HG03103 (cell line): Measurements from ENCODE around the gene KRTAP3-3.
"Not testable (repeated sequence)": the region's sequence is repeated elsewhere in the genome, so short reads cannot be mapped to it uniquely, and the experiment has no call there.

Experiments used
- ATAC-seq: cut with Tn5 transposase; IDR thresholded peaks from one replicate; pipeline ENCODE4 v1.9.1; 2021; ENCODE audit warnings: low read depth; ENCODE audit not compliant: unreplicated experiment

Gene KRTAP3-3

DNA sequence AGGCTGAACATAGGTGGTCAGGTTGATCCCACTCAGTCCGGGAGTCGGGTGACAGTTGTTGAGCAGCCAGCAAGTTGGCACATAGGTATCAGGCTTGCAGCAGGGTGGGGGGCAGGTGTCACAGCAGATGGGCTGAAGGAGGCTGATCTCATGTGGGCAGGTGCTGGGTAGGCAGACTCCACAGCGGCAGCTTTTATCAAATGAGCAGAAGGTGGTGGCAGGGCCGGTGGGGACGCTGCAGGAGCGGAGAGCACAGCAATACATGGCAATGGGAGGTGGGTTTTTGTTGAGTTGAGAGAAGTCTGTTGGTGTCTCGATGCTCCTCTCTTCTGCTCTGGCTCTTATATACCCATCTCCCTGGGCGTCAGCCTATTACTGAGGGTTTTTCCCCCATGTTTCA is 14.8 kb upstream of the KRTAP3-3 start, which contains the start of gene KRTAP3-1:
KRTAP3-1 (minus strand) TSS at position 318 of the 400 bp plus-strand sequence; CDS start at position 264, 54 bp downstream.
- ATAC-seq = no peak

DNA sequence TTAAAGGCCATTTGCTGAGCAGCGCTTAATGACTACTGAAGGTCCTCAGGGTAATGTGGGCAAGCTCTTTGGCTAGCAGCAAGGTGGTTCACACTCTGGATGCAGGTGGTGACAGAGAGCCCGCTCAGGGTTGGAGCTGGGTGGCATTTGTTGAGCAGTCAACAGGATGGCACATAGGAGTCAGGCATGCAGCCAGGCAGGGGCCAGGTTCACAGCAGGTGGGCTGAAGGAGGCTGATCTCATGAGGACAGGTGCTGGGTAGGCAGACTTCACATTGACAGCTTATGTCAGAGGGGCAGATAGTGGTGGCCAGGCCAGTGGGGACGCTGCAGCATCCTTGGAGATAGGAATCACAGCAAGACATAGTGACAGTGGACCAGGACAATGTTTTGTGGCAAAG is 10.4 kb upstream of the KRTAP3-3 start:
- ATAC-seq = no peak

DNA sequence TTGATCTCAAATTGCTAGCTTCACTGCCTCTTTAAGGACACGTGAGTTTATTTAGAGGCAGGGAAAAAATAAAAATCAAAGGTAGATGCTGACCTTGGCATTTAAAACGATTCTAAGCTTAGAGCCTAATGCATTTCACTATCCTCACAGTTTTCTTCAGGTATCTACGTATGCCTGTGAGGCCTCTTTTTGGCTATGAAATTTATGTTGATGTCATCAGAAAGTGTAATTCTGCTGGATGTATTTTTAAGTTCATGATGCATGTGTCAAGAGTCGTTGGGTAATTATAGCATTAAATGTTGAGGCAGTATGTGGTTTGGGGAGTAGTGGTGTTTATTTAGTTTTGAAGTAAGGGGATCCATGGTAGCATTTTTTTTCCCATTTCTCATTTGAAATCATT is 10.0 kb upstream of the KRTAP3-3 start:
- no peak for ATAC-seq

DNA sequence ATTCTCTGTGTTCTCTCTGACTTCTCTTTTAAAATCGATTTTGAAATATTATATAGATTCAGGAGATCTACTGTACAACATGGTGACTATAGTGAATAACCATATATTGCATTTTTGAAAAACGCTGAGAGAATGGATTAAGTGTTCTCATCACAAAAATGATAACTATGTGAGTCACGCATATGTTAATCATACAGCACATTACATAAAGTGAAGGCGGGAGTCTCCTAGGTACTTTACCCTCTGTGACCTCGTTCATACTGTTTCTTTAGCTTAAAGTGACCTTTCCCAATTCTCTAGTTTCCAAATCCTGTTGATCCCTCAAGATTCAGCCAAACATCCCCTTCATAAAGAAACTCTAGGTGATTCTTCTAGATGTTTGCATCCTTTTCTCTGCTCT is 8.8 kb upstream of the KRTAP3-3 start:
- no peak for ATAC-seq

DNA sequence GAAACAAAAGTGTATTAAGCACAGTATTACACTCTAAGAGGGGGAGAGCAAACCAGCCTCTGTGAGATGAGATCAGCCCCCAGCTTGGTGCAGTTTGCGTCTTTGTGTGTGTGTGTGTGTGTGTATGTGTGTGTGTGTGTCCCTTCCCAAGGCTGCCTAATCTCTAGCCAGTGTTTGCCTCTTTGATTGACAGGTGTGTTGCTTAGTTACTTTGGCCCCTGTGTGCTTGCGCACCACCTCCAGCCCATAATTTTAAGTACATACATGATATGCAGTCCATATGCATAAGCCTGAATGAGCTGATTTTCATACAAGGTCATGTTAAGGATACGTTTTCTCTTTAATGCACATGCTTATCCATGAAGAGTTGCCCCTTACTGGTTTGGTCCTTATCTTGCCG is 7.8 kb upstream of the KRTAP3-3 start:
- ATAC-seq = no peak

DNA sequence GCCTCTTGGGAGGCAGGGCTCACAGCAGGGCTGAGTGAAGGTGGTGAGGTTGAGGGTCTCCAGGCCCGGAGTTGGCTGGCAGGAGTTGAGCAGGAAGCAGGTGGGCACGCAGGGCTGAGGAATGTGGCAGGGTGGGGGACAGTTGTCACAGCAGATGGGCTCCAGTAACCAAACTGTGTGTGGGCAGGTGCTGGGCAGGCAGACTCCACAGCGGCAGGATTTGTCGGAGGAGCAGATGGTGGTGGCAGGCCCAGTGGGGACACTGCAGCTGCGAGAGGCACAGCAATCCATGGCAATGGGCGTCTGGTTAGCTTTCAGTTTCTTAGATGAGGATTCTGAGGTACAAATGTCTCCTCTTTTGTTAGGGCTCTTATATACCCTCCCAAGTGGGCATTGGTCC is 5.6 kb upstream of the KRTAP3-3 start, which contains the start of gene KRTAP3-2:
KRTAP3-2 (minus strand) TSS at position 344 of the 400 bp plus-strand sequence; CDS start at position 291, 53 bp downstream.
- not testable (repeated sequence) for ATAC-seq

DNA sequence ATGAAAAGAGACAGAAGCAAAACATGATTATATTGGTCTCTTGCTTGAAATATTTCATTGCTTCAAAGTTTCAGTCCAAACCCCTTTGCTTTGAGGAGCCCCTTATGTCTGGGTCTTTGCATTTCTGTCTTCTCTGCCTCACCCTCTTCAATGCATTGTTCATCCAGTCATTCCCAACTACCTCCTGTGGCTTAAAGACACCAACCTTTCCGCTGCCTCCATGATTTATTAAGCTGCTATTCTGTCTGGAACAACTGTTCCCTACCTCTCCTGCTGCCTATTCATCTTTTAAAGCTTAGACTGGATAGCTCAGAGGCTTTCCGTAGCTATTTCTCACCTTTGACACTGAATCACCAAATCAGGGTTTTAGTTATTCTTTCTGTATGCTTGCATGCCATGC is 3.4 kb upstream of the KRTAP3-3 start:
- no peak for ATAC-seq

DNA sequence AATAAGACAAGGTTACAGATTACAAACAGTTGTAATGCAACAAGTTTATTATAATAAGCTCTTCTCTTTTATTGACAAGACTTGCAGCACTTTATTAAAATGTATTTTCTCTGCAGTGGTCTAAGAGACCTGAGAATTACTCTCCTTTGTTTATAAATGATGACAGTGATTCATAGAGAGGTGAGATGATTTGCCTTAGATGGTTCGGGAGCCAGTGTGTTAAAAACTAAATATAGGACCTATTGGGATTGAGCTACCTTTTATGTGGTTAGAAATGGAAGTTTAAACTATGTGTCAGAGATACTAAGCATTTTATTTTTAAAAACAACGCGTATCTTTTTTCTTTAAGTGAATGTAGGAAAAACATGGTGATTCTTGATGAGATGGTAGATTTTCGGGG is 2.9 kb upstream of the KRTAP3-3 start:
- ATAC-seq = no peak

DNA sequence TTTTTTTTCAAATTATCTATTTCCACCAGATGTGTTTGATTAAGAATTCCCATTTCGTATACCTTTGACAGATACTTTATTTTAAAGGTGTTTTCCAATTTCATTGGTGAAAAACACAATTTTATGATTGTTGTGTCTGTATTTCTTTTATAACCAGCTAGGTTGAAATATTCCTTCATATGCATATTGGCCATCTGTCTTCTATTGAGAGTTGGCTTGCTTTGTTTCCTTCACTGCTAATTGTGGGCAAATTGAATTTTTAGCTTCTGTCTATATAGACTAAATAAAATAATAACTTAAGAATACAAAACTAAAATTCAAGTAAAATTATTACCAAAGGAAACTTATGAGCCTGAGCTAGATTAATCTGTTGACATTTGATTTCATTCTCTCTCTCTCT is 1.2 kb upstream of the KRTAP3-3 start:
- no peak for ATAC-seq

DNA sequence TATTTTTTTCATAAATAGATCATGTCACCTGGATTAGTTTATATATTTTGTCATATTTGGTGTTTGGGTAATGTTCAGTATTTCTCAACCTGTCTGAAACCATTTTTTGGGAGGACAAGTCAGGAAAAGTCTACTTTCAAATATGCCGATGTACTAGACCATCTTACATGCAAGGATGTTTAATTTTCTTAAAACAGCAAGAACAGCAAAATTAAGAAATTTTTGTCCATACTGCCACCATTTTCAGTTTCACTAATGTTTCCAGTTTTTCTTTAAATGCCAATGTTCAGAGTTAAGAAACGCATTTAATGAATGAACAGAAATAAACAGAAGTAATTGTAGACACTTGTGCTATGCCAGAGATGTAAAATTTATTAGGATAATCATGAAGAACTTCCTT is 880 bp downstream of the KRTAP3-3 start:
- ATAC-seq = no peak

DNA sequence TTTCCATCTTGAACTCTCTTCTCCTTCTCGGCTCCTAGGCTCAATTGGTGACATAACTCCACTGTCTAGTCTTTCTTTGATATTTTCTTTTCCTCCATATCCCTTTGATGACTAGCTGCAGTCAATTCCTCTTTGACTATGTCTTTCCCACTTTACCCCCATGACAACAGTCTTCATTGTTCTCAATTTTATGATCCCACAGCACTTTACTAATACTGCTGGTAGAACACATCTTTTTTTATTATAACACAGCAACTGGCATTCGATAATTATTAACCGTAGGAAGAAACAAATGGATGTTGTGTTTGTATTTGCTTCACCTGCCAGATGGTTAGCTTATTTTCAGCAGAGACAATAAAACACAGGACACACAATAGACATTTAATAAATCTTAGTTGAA is 1.3 kb downstream of the KRTAP3-3 start:
- ATAC-seq = no peak

DNA sequence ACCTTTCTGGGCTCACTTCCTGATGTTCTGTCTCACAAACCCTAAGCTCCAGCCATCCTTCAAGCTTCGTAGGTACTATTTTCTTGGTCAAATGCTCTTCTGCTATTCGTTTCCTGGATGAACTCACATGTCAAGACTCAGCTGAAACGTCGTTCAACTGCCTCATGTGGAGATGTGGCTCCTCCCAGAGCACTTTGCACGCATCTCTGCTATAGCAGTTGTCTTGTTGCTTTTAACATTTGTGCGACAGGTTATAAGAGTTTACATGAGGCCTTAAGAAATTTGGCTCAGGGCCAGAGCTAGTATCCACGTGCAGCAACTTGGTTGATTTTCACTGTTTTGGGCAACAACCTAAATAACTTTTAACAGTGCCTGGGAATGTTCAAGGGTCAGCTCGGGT is 7.0 kb downstream of the KRTAP3-3 start:
- no peak for ATAC-seq

DNA sequence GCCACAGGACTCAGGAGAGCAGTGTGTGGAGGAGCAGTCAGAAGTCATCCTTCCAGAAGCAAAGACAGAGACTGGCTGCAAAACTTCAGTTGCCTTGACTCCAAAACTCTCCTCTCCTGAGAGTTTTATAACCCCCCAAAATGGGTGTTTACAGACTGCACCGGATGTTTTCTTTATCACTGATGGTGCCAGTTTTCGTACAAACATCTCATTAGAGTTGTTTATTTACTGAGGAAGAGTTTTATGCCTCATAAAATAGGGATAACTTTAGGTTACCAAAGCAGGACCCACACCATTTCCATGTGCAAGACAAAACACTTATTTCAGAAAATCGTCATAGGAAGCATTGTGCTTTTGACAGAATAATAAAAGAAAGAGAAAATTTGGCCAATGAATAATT is 9.7 kb downstream of the KRTAP3-3 start, which contains the start of gene KRT40:
KRT40 (minus strand) TSS at position 101 of the 400 bp plus-strand sequence; CDS start at position 48, 53 bp downstream.
- no peak for ATAC-seq

DNA sequence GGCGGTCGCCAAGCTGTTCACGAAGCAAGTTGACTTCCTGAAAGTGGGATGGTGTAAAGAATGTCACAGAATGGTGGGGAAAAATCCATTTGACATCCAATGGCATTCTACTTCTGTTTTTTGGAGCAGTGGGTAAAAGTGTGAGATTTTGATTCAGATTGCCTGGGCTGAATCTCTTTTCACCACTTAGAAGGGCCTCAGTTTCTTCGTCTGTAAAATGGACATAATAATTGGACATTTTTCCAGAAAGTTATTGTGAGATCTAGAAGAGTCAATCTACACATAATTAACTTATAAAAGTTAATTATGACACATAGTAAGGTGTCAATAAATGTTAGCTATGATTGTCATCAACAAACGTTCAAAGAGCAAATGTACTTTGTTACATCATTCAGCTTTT is 12.8 kb downstream of the KRTAP3-3 start:
- no peak for ATAC-seq

DNA sequence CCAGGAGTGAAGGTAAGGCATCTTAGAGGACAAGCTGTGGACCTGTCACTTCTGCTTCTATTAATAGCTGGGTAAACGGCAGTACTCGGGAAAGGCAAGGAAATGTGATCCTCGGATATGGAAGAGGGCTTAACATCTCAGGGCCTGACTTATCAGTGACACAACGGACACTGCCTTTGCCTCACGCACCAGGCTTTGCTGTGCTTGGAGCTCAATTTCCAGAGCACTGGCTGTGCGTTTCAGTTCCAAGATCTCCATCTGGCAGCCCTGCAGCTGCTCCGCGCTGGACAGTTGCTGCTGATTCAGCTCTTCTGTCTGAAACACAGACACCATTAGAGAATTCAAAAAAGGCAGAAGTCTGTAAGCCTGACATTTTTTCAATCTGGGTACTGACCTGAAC is 13.4 kb downstream of the KRTAP3-3 start:
- no peak for ATAC-seq

DNA sequence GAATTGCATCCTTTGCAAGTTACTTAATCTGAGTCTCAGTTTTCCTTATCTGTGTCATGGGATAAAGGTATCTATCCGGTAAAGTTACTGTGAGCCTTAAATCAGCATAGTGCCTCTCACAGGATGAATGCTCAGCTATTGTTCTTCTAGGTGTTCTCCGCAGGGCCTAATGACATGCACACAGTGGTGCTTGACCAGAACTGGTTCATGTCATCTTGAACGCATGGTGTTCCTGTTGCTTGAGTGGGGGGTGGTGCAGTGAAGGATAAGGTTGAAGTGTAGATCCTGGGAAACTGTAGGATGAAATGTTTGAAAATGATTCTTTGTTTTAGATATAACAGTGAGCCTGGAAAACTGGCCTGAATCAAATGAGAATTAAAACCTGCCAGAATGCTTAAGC is 13.8 kb downstream of the KRTAP3-3 start:
- no peak for ATAC-seq

DNA sequence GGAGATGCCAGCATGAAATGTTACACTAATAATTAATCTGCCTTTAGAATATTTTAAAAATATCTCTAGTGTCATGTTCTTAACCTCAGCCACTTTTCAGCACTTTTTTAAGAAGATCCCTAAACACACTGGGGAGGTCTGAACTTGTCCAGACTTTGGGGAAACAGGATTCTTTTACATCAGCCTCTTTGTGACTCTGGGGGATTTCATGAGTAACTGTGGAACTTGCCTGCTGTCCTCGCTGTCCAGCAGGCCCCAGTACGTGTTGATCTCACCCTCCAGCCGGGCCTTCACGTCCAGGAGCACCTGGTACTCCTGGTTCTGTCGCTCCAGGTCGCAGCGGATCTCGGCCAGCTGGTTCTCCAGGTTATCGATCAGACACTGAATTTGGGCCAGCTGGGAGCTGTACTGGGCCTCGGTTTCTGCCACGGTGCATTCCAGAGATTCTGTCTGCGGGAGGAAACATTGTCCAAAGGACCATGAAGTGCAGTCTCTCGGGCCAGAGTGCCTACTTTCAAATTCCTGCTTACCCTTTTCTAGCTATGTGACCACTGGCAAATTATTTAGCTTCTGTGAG is 15.3 kb downstream of the KRTAP3-3 start:
- no peak for ATAC-seq

DNA sequence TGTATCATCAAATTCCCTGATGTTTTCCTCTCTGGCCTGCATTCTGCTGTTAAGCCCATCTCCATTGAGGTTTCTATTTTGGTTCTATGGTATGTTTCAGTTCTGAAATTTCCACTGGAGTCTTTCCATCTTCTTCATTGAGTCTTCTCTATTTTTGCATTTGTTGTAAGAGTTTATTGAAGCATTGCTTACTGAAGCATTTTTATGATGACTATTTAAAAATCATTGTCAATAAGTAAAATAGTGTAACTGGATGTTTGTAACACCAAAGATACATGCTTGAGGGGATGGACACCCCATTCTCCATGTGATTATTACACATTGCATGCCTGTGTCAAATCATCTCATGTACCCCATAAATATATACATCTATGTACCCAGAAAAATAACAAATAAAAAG is 18.4 kb downstream of the KRTAP3-3 start:
- no peak for ATAC-seq

DNA sequence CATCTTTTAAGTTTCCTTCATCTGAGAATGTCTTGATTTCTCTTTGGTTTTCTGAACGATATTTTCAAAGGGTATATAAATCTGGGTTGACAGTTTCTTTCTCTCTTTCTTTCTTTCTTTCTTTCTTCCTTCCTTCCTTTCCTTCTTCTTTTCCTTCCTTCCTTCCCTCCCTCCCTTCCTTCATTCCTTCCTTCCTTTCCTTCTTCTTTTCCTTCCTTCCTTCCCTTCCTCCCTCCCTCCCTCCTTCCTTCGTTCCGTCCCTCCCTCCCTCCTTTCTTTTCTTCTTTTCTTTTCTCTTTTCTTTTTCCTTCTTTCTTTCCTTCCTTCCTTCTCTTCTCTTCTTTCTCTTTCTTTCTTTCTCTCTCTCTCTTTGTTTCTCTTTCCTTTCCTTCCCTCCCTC is 19.6 kb downstream of the KRTAP3-3 start:
- ATAC-seq = no peak

DNA sequence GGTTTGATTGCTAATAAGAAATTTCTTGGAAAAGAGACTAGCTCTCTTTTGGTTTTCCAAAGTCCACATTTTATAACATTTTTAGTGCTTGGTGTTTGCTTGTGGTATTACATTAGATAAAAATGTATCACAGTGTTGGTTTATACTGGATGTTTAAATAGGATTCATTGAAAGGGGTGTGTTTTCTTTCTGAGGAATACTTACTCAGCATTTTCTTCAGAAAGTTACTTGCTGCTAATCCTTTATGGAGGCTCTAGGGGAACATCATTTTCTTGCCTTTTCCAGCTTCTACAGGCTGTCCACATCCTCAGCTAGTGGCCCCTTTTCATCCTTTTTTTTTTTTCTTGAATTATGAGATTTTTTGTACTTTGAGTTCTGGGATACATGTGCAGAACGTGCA is 26.4 kb downstream of the KRTAP3-3 start:
- no peak for ATAC-seq

DNA sequence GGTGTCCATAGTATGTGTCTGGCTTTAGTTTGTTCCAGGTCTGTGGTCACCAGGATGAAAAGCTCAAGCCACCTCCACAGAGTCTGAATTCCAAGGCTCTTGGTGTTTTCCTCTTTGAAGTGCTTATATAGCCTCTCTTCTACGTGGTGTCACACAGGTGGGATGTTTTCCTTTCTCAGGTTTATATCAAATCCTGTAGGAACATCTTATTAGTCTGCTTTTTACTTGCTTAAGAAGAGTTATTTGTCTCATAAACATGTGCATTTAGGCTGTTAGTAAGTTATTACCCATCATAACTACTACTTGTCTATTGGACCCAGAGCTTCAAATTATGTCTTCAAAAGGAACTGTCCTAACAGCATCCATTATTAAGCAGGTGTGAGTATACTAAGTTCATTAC is 27.1 kb downstream of the KRTAP3-3 start, which contains the start of gene KRT39:
KRT39 (minus strand) TSS at position 101 of the 400 bp plus-strand sequence; CDS start at position 9, 92 bp downstream.
- no peak for ATAC-seq

DNA sequence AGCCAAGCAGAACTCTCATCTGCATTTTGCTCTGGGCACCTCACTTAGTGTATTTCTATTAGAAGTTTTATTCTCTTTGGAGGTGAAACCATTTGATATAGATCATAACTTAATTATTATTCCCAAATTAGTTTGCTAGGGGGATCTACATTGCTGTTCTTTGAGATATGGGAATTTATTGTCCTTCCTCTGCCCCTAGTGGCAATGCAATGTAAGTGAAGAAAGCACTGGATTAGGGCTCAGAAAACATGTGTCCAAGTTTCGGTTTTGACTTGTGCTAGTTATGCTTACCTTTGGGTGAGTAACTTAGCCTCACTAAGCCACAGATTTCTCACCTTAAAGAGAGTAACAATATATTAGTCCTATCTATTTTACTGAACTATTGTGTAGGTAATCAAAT is 30.1 kb downstream of the KRTAP3-3 start:
- no peak for ATAC-seq
